22Rv1 (cell line): ENCODE data around the gene AP3S2.

Experiments
- H3K27ac ChIP-seq: fragments of 450-650 bp; 2 replicates; pipeline ENCODE4 v1.5.1; 2017
- CTCF ChIP-seq: fragments of 450-650 bp; IDR thresholded peaks from 2 replicates; pipeline ENCODE4 v1.5.1; 2017; ENCODE audit warnings: mild to moderate bottlenecking
- ZFX ChIP-seq: fragments of 450-650 bp; IDR thresholded peaks from 2 replicates; pipeline ENCODE4 v1.6.1; 2017; ENCODE audit warnings: antibody characterized with exemption, borderline replicate concordance

The AP3S2 gene

GRCh38 chr15:89822951-89823711, 70.7 kb downstream of the AP3S2 start:
- TF ChIP-seq CTCF: no peak
- no peak for TF ChIP-seq ZFX
- H3K27ac ChIP-seq: no peak overlapping the region

GRCh38 chr15:89822611-89822950, 71.2 kb downstream of the AP3S2 start:
- no peak overlapping the region for H3K27ac ChIP-seq
- TF ChIP-seq ZFX (no peak), CTCF (no peak)

GRCh38 chr15:89822026-89822425, 71.8 kb downstream of the AP3S2 start:
- TF ChIP-seq ZFX (no peak), CTCF (no peak)
- no peak overlapping the region for H3K27ac ChIP-seq

- TF ChIP-seq ZFX (no peak), CTCF (no peak)
- H3K27ac ChIP-seq: no peak overlapping the region
These were observed 72.9 kb downstream of the AP3S2 start for GRCh38 chr15:89820666-89821611.

GRCh38 chr15:89818287-89818686, 75.5 kb downstream of the AP3S2 start:
- no peak overlapping the region for H3K27ac ChIP-seq
- TF ChIP-seq CTCF (no peak), ZFX (no peak)

- no peak overlapping the region for H3K27ac ChIP-seq
- TF ChIP-seq CTCF: no peak
- no peak for TF ChIP-seq ZFX
These were observed 76.0 kb downstream of the AP3S2 start for GRCh38 chr15:89817701-89818280.
